ENCODE data around the gene EAF1.
"Not testable (repeated sequence)": the region's sequence is repeated elsewhere in the genome, so short reads cannot be mapped to it uniquely, and the experiment has no call there.

Gene EAF1

DNA sequence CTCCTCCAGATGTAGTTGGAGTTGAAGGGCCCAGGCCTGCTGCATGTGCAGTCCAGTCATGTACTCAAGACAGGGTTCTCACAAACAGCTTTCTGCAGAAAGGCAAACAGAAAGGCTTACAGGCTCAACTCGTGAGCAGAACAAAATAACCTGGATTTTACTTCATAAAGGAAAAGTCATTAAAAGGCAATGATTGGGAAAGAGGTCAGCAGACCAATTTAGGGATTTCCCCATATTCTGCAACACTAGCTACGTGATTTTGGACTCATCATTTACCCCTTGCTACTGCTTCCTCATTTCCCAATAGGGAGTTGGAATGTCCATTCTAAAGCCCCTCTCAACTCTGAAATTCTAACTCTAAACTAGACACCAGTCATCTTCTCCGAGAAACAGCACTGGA is 18.2 kb upstream of the EAF1 start:
- DNase-seq, result no peak

GRCh38 chr3:15409774-15410173 is 17.6 kb upstream of the EAF1 start:
- no peak for DNase-seq

- DNase-seq, result not testable (repeated sequence)
Observed at GRCh38 chr3:15410966-15411365, 16.4 kb upstream of the EAF1 start.

GRCh38 chr3:15420871-15421270 is 6.5 kb upstream of the EAF1 start:
- no peak for DNase-seq

DNA sequence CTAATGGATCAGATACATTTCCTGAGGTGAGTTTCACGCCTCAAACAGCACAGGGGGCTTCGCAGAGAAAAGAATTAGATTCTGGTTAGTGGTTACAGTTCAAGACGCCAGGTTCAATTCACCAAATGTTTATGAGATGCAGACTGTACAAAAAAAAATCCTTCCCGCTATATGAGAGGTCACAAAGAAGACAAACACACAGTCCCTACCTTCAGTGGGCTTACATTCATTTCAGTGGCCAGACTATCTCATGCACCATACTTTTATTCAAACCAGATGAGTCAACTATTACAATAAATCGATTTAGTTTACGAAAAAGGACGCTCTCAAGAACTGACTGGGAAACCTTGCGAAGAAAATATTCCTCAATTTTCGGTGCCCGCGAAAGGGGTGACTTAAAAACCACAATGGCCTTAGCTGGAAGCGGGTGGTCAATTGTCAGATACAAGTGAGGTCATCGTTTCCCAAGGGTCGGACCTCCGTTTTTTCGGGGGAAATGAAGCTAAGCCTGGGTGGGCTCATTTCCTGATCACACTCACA is 749 bp upstream of the EAF1 start:
- no peak for DNase-seq

DNA sequence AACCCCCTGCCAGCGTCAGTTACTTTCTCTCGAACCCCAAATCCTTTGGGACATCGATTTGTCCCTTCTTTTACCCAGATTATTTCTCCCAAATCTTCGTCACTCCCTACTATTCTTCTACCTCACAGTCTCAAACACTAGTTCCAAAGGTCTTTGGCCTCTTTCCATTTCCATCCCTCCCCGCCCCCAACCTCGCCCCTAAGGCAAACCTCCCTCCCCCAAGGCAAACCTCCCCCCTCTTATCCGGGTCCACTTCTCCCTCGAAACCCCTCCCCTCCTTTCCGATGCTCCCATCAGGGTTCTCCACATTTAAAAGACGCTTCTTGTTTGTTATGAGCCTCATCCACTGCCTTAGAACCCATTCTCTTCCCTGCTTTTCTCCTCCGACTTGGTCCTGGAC is 583 bp downstream of the EAF1 start:
- no peak for DNase-seq

DNA sequence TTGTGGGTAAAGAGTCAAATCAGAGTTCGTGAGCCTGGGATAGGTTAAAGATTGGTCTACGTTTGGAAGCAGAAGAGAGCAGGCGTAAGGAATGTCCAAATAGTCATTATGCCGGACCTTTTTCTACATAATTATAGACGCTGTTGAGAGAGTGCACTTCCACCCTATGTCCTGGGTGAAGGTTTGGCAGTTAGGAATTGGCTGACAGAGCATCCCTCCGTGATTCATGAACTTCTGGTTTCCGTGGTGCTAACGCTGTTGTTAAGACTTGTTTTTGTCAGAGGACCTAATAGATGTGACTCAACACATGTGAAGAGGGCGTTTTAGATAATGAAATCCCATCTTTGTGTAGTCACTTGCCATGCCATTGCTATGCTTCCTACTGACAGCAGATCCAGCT is 1.1 kb downstream of the EAF1 start:
- no peak for DNase-seq

- DNase-seq, result no peak
Observed at GRCh38 chr3:15429080-15429479, 1.7 kb downstream of the EAF1 start.

DNA sequence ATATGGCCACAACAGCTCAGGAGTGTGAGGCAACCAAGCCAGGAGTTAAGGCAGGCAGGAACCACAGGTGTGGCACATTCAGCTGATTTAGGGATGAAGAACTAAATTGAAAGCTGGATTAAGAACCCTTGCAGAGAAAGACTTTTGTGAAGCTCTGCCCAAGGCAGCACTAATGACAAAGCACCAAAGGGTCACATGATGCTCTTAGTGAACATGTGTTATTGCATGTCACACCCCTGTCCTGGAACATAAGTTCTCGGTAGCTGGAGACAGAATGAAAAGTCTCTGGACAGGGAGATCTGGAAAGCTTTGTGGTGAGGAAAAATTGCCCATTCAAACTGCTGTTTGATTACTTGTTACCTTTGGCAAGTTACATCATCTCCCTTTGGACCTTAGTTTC is 3.2 kb downstream of the EAF1 start:
- DNase-seq, result no peak

GRCh38 chr3:15431256-15431837 is 3.9 kb downstream of the EAF1 start:
- no peak for DNase-seq

DNA sequence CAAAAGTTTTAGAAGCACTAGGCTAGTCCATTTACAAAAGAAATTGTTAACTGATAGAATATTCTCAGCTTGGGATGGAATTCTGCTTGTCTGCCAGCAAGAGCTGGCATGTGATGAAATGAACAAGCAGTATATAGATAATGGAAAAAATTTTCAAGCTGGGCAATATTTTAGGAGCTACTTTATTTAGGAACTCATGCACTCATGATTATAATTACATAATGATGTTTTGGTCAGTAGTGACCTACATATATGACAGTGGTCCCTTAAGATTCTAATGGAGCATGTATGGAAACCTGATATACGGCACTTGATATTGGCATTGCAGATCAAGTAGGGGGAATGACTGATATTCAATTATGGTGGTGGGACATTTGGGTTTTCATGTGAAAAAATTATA is 6.1 kb downstream of the EAF1 start:
- DNase-seq, result no peak

DNA sequence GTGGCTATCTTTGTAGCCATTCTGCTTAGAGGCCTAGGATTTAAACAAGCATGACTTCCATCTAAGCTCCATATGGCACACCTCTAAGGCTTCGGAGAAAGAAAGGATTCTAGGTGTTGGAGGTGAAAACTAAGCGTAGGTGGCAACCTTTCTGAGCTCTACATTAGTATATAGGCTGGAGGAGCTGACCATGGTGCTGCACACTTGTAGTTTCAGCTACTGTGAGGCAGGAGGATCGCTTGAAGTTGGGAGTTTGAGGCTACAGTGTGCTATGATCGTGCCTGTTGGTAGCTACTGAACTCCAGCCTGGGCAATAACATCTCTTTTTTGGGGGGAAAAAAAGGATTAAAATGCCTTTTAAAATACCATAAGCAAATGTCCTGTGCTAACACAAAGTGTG is 7.4 kb downstream of the EAF1 start:
- DNase-seq, result no peak

DNA sequence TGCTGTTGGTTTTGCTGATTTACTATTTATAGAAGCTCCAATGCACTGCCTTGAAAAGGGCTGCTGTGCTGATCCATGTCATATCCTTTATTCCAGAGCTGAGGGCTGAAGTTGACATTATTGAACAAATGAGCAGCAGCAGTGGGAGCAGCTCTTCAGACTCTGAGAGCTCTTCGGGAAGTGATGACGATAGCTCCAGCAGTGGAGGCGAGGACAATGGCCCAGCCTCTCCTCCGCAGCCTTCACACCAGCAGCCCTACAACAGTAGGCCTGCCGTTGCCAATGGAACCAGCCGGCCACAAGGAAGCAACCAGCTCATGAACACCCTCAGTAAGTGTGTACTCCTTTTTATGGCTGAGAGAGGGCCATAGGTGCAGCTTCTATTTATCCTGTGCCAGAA is 8.8 kb downstream of the EAF1 start:
- DNase-seq, result no peak

- no peak for DNase-seq
Observed at GRCh38 chr3:15438983-15439382, 11.6 kb downstream of the EAF1 start.

DNA sequence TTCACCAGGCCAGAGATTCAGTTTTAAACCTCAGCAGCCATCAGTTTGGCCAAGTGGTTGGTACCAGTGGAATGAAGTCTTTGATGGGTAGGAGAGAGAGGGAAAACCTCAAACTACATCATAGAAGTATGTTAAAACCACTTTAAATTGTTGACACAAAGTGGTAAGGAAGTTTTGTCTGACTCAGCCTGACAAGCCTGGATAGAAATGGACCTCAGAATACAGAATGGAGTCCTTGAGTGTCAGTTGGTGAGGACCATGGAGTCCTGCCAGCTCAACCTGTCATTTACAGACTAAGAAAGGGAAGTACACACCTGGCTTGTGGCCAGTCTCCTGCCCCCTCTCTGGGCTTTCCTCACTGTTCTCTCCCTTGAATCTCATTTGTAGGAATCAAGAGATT is 12.1 kb downstream of the EAF1 start:
- no peak for DNase-seq

DNA sequence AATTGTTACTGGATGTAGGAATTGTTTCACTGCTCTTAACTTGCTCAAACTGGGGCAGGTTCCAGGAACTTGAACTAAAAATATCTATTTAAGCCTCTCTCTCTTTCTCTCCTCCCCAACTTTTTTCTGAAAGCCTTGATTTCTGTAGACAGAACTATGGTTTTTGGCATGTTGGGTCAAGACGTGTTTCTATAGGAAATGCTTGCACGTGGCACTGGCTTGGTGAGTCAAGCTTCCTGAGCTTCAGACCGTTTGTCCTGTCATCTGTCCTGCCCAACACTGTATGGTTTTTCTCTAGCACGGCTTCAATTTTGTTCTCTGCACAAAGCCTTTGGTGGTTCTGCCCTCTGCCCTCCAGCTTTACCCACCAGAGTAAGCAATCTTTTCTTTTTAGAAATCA is 13.5 kb downstream of the EAF1 start:
- DNase-seq, result no peak

GRCh38 chr3:15443826-15444524 is 16.6 kb downstream of the EAF1 start:
- no peak for DNase-seq

DNA sequence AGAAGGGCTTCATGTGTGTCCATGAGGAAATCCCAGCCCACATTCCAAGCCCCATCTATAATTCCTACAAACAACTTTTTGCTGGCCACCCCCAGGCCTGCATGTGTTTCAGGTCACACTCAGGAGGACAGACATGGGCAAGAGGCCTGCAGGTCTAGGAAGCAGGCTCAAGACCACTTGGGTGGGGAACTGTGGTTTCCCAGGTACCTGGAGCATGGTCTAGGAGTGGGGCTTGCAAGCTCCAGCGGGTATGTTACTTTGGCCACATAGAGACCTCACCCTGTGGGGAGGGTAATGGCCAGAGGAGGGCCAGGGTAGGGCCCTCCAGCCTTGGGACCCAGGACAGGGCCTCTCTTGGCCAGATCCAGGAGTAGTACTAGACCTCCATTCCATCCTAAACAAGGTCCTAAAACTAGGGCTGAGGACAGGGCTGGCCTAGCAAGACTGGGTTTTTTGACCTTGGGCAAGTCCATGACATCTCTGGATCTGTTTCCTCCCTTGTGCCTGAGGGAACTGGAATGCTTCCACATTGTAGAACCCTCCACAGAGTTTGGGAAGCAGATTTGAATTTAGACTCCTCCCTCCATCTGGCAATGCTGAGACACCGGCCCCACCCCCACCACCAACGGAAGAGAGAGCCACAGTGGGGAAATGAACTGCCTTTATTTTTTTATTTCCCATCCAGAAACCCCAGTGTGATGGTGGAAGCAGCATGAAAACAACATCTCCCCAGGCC is 22.3 kb downstream of the EAF1 start:
- no peak for DNase-seq

DNA sequence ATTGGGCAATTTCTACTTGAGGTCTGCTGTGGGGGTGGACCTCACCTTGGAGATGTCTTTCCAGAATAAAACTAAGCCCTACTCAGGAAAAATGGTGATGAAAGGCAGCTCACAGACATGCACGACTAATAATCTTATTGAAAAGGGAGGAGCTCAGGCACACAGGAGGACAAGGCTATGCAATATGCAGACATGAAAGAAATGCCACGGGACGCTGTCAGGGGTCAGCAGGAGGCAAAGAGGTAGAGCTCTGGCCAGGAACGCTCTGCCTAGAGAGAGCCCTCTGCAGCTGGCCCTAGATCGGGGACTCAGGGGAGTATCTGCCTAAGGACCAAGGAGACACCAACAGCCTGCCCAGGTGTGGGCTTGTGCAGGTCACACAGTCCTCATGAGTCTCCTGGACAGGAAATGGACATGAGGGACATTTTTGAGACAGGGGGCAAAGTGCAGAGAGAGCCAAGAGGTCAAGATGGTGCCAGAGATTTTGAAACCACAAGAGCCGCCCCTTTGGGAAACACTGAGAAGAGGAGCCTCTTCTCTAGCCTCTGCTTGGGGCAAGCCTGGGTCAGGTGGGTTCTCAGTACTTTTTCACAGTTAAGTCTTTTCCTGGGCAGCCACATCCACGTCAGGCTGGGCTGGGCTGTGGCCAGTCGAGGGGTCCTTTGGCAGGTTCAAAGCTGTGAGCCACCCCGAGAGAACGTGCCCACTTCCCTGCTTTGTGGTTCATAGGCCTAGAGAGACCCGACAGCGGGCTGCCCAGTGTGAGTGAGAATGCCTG is 23.2 kb downstream of the EAF1 start:
- no peak for DNase-seq

GRCh38 chr3:15451216-15452113 is 24.1 kb downstream of the EAF1 start:
- DNase-seq, result no peak

DNA sequence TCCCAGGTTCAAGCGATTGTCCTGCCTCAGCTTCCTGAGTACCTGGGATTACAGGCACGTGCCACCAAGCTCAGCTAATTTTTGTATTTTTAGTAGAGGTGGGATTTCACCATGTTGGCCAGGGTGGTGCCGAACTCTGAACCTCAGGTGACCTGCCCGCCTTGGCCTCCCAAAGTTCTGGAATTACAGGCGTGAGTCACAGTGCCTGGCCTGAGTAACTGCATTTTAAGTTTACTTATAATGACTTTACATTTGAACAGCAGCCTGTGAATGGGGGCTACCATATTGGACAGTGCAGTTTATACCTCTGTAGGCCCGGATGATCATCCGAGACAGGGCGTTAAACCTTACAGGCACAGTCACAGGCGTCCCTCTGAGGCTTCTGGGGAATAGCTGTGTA is 24.8 kb downstream of the EAF1 start:
- no peak for DNase-seq

- no peak for DNase-seq
Observed at GRCh38 chr3:15452961-15453360, 25.6 kb downstream of the EAF1 start.

Data from left hindlimb (tissue), 1 donor.